HUDEP-2 (cell line): ENCODE data around the gene NTSR1.
"Not testable (repeated sequence)": the region's sequence is repeated elsewhere in the genome, so short reads cannot be mapped to it uniquely, and the experiment has no call there.

ENCODE experiments used
- DNase-seq, 76 experiments: peaks; one replicate each; lab custom pipeline; 2025; ENCODE audit not compliant: unreplicated experiment in 76 of 76; lab: John Stamatoyannopoulos, UW

NTSR1 gene

GRCh38 chr20:62671765-62672164 lies 36.9 kb upstream of the NTSR1 start:
- no peak for DNase-seq

- no peak for DNase-seq
These were observed 34.3 kb upstream of the NTSR1 start for GRCh38 chr20:62674370-62674769.

GRCh38 chr20:62675156-62675876 lies 33.3 kb upstream of the NTSR1 start:
- DNase-seq: no peak

- DNase-seq: no peak
These were observed 32.8 kb upstream of the NTSR1 start for GRCh38 chr20:62675877-62676260.

- no peak for DNase-seq
These were observed 31.7 kb upstream of the NTSR1 start for GRCh38 chr20:62676976-62677375.

GRCh38 chr20:62677678-62678077 lies 31.0 kb upstream of the NTSR1 start:
- no peak for DNase-seq

- no peak for DNase-seq
These were observed 30.1 kb upstream of the NTSR1 start for GRCh38 chr20:62678553-62678952.

DNA sequence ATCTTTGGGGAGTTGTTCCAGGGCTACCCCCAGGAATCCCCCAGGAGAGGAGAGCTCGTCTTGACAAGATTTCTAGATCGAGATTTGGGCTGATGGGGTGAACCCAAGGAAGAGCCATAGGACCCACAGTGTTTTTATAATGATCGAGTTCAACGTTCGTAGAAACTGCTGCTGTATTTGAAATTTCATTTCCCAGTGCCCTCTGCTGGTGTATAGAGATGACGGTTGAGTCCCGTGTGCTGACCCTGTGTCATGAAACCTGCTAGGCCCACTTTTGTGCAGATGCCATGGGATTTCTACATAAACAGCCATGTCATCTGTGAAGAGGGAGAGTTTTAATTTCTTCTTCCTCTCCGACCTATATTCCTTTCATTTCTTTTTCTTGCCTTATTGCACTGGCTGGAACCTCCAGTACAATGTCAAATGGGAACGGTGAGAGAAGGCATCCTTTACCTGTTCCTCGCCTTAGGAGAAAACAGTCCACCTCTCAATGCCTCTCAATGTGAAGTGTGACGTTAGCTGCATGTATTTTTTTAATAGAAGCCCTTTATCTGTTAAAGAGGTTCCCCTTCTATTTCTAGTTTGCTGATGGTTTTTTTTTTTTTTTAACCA lies 28.6 kb upstream of the NTSR1 start:
- DNase-seq: no peak

- no peak for DNase-seq
These were observed 25.6 kb upstream of the NTSR1 start for GRCh38 chr20:62682912-62683517.

- DNase-seq: not testable (repeated sequence)
These were observed 24.8 kb upstream of the NTSR1 start for GRCh38 chr20:62683660-62684322.

GRCh38 chr20:62684981-62685380 lies 23.7 kb upstream of the NTSR1 start:
- DNase-seq: no peak

GRCh38 chr20:62685781-62686555 lies 22.7 kb upstream of the NTSR1 start:
- peak in 31 of 76 experiments; percentile 7 to 57 (median 32) for DNase-seq

- DNase-seq: no peak
These were observed 21.5 kb upstream of the NTSR1 start for GRCh38 chr20:62686869-62687830.

GRCh38 chr20:62688083-62688482 lies 20.6 kb upstream of the NTSR1 start:
- no peak for DNase-seq

DNA sequence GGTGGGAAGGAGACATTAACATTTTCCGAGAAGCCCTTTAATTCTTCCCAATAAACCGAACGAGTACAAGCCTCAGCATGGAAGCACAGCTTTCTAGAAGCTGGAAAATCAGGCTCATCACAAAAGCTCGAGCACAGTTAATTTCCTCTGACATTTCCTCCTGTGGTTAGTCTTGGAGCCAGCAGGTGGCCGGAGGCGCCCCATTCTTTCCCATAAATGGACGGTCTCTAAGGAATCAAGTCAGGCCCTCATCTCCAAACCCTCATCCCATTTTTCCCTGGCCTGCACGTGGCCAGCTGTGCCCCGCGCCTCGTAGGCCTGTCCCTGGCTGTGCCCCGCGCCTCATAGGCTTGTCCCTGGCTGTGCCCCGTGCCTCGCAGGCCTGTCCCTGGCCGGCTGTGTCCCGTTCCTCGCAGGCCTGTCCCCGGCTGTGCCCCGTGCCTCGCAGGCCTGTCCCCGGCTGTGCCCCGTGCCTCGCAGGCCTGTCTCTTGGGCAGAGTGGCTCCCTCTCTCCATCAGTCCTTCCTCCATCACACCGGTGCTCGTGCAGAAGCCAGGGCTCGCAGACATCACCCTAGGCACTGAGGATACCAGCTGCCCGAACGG lies 19.7 kb upstream of the NTSR1 start:
- DNase-seq: no peak

DNA sequence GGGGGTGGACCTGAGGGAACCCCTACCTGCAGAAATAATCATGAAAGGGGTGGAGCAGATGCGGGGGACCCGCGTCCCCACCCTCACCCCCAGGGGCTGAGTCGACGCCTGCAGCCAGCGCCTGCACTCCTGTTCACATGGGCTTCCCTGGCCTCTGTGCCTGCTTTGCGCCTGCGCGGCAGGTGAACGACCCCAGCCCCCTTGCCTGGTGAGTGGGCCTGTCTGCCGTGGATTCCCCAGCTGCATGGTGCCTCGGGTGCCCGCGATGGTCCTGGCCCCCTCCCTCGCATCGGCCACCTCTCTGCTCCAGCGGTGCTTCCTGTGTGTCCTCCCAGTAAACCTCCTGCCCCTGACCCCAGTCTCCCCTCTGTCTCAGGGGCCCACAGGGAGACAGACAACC lies 18.8 kb upstream of the NTSR1 start:
- no peak for DNase-seq

- DNase-seq: no peak
These were observed 18.3 kb upstream of the NTSR1 start for GRCh38 chr20:62690261-62690820.

- DNase-seq: no peak
These were observed 17.1 kb upstream of the NTSR1 start for GRCh38 chr20:62691487-62691886.

GRCh38 chr20:62692176-62692575 lies 16.5 kb upstream of the NTSR1 start:
- DNase-seq: no peak
